Kidney epithelial cell (primary cell): ENCODE measurements around the gene PNPLA2. TPM values are rescaled to one million over a fixed set of nuclear protein-coding genes. Genes with fewer than 3 reads are reported as not detected.

Source experiments
- DNase-seq: peaks from one replicate; pipeline ENCODE4 v3.0.0-alpha.2; 2010; ENCODE audit warnings: low read depth
- H3K27me3 ChIP-seq: 2 replicates; pipeline ENCODE4 v1.6.0; 2011; ENCODE audit warnings: low read length; ENCODE audit not compliant: control insufficient read depth, insufficient read depth
- H3K36me3 ChIP-seq: 2 replicates; pipeline ENCODE4 v1.5.1; 2011; ENCODE audit warnings: low read length; ENCODE audit not compliant: control insufficient read depth, insufficient read depth
- H3K4me3 ChIP-seq: 2 replicates; pipeline ENCODE4 v1.5.1; 2011; ENCODE audit warnings: low read depth, mild to moderate bottlenecking, control low read depth, low read length
- total RNA-seq: library from RNA; depleted of rRNA; stranded (reverse); fragments of >200 nt; gene quantifications from 2 replicates; pipeline ENCODE4 v1.2.3, GENCODE V29; 2015
- TF ChIP-seq, protein P1 (sequence below): IDR thresholded peaks from 2 replicates; pipeline ENCODE4 v1.5.1; 2011; ENCODE audit warnings: mild to moderate bottlenecking, moderate library complexity, low read length, control low read depth, inconsistent platforms; ENCODE audit not compliant: insufficient read depth, poor library complexity, severe bottlenecking

The PNPLA2 gene
- total RNA-seq, 1 donor from 2014 or later: 27.5 TPM

DNA sequence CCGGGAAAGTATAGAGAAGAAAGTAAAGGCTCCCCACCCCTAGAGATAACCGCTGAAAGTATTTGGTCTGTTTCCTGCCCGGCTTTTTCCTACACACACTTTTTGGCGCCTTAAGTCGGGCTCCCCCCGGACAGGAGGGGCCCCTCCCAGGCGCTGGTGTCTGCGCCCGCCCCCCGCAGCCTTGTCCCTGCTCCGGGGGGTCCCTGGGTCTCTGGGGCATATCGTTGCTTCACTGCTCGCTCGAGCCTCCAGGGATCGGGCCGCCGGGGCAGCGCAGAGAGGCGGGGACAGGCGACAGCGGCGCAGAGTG is 8.1 kb downstream of the PNPLA2 start:
- Histone ChIP-seq H3K36me3 (peaks cover 4% of the 10 kb centered on the region), H3K27me3 (peaks cover 2% of the 10 kb centered on the region), H3K4me3 (peak overlapping the region; percentile 34)
- no peak for DNase-seq
- TF ChIP-seq, protein P1, sequence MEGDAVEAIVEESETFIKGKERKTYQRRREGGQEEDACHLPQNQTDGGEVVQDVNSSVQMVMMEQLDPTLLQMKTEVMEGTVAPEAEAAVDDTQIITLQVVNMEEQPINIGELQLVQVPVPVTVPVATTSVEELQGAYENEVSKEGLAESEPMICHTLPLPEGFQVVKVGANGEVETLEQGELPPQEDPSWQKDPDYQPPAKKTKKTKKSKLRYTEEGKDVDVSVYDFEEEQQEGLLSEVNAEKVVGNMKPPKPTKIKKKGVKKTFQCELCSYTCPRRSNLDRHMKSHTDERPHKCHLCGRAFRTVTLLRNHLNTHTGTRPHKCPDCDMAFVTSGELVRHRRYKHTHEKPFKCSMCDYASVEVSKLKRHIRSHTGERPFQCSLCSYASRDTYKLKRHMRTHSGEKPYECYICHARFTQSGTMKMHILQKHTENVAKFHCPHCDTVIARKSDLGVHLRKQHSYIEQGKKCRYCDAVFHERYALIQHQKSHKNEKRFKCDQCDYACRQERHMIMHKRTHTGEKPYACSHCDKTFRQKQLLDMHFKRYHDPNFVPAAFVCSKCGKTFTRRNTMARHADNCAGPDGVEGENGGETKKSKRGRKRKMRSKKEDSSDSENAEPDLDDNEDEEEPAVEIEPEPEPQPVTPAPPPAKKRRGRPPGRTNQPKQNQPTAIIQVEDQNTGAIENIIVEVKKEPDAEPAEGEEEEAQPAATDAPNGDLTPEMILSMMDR: no peak

DNA sequence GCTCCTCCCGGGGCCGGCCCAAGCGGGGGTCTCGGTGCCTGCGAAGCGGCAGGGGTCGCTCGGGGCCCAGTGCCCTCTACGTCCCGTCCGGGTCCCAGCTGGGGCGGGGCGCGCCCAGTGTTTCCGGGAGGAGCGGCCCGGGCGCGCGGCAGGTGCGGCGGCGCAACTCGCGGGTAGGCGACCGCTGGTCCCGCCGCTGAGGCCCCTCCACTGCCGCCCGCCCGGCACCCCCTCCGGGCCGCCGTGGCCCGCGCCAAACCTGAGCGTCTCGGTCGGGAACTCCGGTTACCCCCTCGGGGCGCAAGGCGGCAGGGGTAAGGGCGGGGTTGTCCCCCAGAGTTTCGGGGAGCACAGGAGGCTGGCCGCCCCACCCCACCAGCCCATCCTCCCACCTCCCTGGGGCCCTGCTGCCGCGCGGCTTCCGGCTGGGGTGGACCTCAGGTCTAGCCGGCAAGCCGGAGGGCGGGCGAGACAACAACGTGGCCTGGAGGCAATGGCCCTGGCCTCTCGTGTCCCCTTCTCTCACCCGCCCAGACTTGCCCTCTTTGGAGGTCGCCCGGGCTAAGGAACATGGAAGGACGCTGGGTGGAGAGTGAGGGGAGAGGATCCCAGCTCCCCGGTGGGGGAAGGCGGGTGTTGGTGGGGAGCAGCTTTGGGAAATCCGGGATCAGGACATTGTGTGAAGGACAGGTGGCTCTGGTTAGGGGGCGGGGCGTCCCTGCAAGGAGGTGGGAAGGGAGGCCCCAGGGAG is 8.6 kb downstream of the PNPLA2 start:
- Histone ChIP-seq H3K27me3 (peaks cover 2% of the 10 kb centered on the region), H3K36me3 (peaks cover 3% of the 10 kb centered on the region), H3K4me3 (peak overlapping the region; percentile 34)
- no peak for DNase-seq
- TF ChIP-seq, protein P1: no peak

DNA sequence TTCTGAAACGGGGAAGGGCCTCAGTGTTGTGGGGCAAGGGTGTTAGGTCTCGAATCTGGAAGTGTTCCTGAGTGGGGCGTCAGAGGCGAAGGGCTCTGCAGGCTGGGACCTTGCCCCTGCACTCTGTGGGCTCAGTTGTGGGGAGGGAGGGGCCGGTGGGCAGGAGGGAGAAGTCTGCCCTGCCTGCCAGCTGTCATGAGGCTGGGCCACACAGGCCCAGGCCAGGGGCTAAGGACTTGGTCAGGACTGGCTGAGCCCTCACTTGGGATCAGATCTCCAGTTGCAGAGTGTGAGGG is 9.1 kb downstream of the PNPLA2 start, which contains the start of gene CRACR2B:
Gene CRACR2B (plus strand): TSS at position 23 of the 296 bp plus-strand sequence. CDS start 689 bp downstream, outside the sequence.
- TF ChIP-seq, protein P1: no peak
- H3K27me3 ChIP-seq: peaks cover 2% of the 10 kb centered on the region
- H3K36me3 ChIP-seq: peaks cover 1% of the 10 kb centered on the region
- peak within 1 kb of the TSS; percentile 34 for H3K4me3 ChIP-seq
- no peak for DNase-seq

DNA sequence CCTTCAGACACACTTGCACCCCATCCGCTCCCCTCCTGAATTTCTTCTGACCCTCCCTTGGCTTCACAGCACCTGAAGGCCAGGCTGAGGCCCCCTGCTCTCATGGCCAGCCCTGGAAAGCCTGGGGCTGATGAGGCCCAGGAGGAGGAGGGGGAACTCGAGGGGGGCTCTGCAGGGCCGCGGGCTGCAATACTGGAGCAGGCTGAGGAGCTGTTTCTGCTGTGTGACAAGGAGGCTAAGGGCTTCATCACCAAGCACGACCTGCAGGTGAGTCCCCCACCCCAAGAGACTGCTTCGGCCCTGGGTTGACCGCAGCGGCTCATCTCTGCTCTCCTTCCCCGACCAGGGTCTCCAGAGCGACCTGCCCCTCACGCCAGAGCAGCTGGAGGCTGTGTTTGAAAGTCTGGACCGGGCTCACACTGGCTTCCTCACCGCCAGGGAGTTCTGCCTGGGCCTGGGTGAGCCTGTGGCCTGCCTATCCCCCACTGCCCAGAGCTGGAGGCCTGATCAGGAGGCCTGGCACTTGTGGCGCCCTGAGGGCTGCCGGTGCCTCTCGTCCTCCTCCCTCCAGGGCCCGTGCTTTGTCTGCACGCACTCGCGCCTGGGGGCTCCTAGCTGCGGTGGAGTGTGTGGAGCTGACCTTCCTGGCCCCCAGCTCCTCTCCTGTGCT is 9.9 kb downstream of the PNPLA2 start:
- peaks cover 2% of the 10 kb centered on the region for H3K27me3 ChIP-seq
- peaks cover 1% of the 10 kb centered on the region for H3K36me3 ChIP-seq
- TF ChIP-seq, protein P1: no peak
- H3K4me3 ChIP-seq: no peak overlapping the region
- no peak for DNase-seq

DNA sequence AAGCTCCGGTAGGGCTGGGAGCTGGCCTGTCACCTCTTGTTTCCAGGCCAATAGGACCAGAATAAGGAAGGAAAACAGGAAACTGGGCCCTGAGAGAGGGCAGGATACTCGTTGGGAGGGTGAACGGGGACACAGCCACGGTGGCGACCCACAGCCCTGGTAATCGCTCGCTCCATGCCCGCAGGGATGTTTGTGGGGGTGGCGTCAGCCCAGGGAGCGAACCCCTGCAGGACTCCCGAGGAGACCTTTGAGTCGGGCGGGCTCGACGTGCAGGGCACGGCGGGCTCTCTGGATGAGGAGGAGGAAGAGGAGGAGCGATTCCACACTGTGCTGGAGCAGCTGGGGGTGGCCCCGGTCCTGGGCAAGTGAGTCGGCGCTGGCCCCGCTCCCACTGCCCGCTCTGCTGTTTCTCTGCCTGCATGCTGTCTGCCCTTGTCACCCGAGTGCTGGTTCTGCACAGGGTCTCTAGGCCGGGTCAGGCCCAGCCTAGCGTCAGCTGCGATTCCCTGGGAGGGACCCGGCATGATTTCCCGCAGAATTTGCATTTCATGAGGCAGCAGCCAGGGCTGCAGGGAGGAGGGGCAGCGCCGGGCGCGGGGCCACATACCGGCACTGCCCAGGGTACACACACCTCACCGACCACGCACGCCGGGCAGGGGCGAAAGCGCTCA is 10.6 kb downstream of the PNPLA2 start:
- TF ChIP-seq, protein P1: no peak
- no peak for DNase-seq
- Histone ChIP-seq H3K27me3 (peaks cover 2% of the 10 kb centered on the region), H3K36me3 (peaks cover 1% of the 10 kb centered on the region), H3K4me3 (peak overlapping the region; percentile 45)
